Measurements from ENCODE around the gene CDPF1. TPM values are rescaled to one million over a fixed set of nuclear protein-coding genes. Genes with fewer than 3 reads are reported as not detected.

CDPF1 gene
- total RNA-seq, 1 donor from 2014 or later, result 6.9 TPM

DNA sequence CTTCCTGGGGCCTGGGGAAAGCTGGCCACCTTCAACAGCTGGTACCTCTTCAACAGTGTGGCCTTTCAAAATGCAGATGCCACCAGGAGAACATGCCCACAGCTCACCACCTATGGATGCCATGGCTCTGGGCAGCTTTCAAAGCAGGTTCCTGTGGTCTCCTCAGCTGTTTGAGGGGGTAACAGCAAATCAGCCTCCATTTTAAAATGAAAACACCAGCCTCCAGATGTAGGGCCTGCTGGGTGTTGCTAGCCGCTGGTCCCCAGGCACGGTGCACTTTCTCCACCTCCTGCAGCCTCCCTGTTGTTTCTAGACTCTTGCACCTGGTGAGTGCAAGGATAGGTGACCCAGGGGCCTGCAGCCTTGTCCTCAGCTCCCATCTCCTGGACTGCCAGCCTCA lies 10.0 kb downstream of the CDPF1 start:
- H3K27me3 Mint-ChIP-seq (ENCODE audit: unreplicated experiment), result no peaks in the 10 kb centered on the region
- DNase-seq, result no peak
- peaks cover 4% of the 10 kb centered on the region for H3K36me3 Mint-ChIP-seq (ENCODE audit: unreplicated experiment)
- peaks cover 4% of the 10 kb centered on the region for H3K9me3 Mint-ChIP-seq (ENCODE audit: unreplicated experiment)
- H3K4me1 Mint-ChIP-seq (ENCODE audit: low read depth, unreplicated experiment), result peaks cover 2% of the 10 kb centered on the region
- no peak for TF ChIP-seq CTCF (IDR thresholded peaks at IDR 0.05; ENCODE audit: partially characterized antibody, unreplicated experiment)
- H3K27ac Mint-ChIP-seq (ENCODE audit: unreplicated experiment), result no peak overlapping the region
- no peak overlapping the region for H3K4me3 Mint-ChIP-seq (ENCODE audit: unreplicated experiment)

DNA sequence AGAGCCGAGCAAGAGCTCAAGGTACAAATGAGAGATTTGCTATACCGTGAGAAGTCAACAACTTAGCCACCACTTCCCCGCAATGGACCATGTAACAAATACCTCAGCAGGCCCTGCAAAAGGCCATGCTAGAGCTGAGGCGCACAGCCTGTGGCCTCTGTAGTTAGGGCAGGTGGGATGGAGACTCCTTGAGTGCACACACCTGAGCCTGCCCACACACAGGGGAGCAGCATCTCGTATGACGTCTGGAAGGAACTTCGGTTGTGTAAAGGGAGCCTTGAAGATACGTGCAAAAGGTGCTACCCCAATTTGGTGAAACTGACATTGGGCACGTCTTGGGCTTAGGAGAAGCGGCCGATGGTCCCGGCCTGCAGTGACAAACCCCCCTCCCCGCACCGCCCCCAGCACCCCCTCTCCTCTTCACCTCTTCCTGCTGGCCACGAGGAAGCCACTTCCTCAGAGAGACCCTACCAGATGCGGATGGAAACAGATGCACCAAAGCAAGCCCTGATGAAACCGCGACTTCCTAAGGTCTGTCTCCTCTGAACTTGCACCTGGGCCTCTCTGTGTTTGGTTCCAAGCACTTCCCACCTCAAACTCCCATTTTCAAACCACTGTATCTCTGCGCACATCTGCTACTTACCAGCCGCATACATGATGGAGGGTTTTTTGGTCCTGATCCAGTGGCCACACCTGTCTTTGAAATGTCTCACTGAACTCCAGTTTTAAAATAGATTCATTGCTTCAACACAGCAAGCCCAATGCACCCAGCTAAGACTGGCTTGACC lies 10.6 kb downstream of the CDPF1 start:
- Mint-ChIP-seq H3K27ac (ENCODE audit: unreplicated experiment) (no peak overlapping the region), H3K4me1 (ENCODE audit: low read depth, unreplicated experiment) (peaks cover 3% of the 10 kb centered on the region), H3K36me3 (ENCODE audit: unreplicated experiment) (peaks cover 4% of the 10 kb centered on the region), H3K9me3 (ENCODE audit: unreplicated experiment) (peaks cover 4% of the 10 kb centered on the region), H3K27me3 (ENCODE audit: unreplicated experiment) (no peaks in the 10 kb centered on the region), H3K4me3 (ENCODE audit: unreplicated experiment) (no peak overlapping the region)
- no peak for DNase-seq
- no peak for TF ChIP-seq CTCF (IDR thresholded peaks at IDR 0.05; ENCODE audit: partially characterized antibody, unreplicated experiment)

DNA sequence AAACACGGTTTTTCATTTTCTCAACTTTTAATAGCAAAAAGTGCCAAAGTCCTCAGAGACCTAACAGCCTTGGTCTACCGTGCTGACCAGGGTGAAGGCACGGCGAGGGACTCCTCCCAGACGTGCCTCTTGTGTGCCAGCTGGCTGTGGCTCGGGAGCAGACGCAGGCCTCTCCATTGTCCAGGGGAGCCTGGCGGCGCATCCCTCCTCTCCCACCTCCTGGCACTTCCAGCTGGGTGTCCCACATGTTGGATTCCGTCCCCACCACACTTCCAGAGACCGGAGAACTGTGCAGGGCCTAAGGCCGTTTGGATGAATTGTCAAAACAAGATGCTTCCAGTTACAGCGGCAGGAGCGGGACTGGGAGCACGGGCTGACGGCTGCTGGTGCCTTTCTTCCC lies 11.6 kb downstream of the CDPF1 start:
- Mint-ChIP-seq H3K36me3 (ENCODE audit: unreplicated experiment) (peaks cover 4% of the 10 kb centered on the region), H3K27ac (ENCODE audit: unreplicated experiment) (no peak overlapping the region), H3K4me3 (ENCODE audit: unreplicated experiment) (no peak overlapping the region), H3K27me3 (ENCODE audit: unreplicated experiment) (no peaks in the 10 kb centered on the region), H3K4me1 (ENCODE audit: low read depth, unreplicated experiment) (peaks cover 3% of the 10 kb centered on the region), H3K9me3 (ENCODE audit: unreplicated experiment) (peaks cover 4% of the 10 kb centered on the region)
- TF ChIP-seq CTCF (IDR thresholded peaks at IDR 0.05; ENCODE audit: partially characterized antibody, unreplicated experiment), result no peak
- no peak for DNase-seq

- no peak for TF ChIP-seq CTCF (IDR thresholded peaks at IDR 0.05; ENCODE audit: partially characterized antibody, unreplicated experiment)
- peaks cover 7% of the 10 kb centered on the region for H3K9me3 Mint-ChIP-seq (ENCODE audit: unreplicated experiment)
- no peak for DNase-seq
- peaks cover 7% of the 10 kb centered on the region for H3K4me1 Mint-ChIP-seq (ENCODE audit: low read depth, unreplicated experiment)
- no peak overlapping the region for H3K27ac Mint-ChIP-seq (ENCODE audit: unreplicated experiment)
- H3K36me3 Mint-ChIP-seq (ENCODE audit: unreplicated experiment), result peaks cover 4% of the 10 kb centered on the region
- H3K4me3 Mint-ChIP-seq (ENCODE audit: unreplicated experiment), result no peak overlapping the region
- no peaks in the 10 kb centered on the region for H3K27me3 Mint-ChIP-seq (ENCODE audit: unreplicated experiment)
Observed at GRCh38 chr22:46237453-46238124, 12.5 kb downstream of the CDPF1 start.

- Mint-ChIP-seq H3K4me1 (ENCODE audit: low read depth, unreplicated experiment) (peaks cover 7% of the 10 kb centered on the region), H3K9me3 (ENCODE audit: unreplicated experiment) (peaks cover 4% of the 10 kb centered on the region), H3K27me3 (ENCODE audit: unreplicated experiment) (no peaks in the 10 kb centered on the region), H3K27ac (ENCODE audit: unreplicated experiment) (no peak overlapping the region), H3K36me3 (ENCODE audit: unreplicated experiment) (peaks cover 4% of the 10 kb centered on the region), H3K4me3 (ENCODE audit: unreplicated experiment) (no peak overlapping the region)
- DNase-seq, result no peak
- TF ChIP-seq CTCF (IDR thresholded peaks at IDR 0.05; ENCODE audit: partially characterized antibody, unreplicated experiment), result no peak
Observed at GRCh38 chr22:46234969-46235368, 15.1 kb downstream of the CDPF1 start.

Measured in glutamatergic neuron (in vitro differentiated cells).